Endothelial cell of umbilical vein (primary cell): ENCODE results near the gene SCN4A. TPM values are rescaled to one million over a fixed set of nuclear protein-coding genes. Genes with fewer than 3 reads are reported as not detected.

Source experiments
- BruUV-seq: library from RNA; stranded (reverse); fragments of 400-500 nt; replicated peaks from 2 replicates; lab custom pipeline; 2021; lab: Mats Ljungman, UMichigan
- CTCF ChIA-PET: fragments of 300-600, 350-600 bp; sonication (Branson Sonifier 250); formaldehyde crosslinking; loops from one replicate; lab custom pipeline; 2021; ENCODE audit warnings: antibody characterized with exemption, inconsistent platforms; lab: Charles Lee
- POLR2A ChIA-PET: fragments of 300-600, 350-600 bp; sonication (Branson Sonifier 250); formaldehyde crosslinking; loops from one replicate; lab custom pipeline; 2021; ENCODE audit warnings: antibody characterized with exemption, inconsistent platforms; lab: Charles Lee
- DNase-seq: peaks from one replicate; pipeline ENCODE4 v3.0.0-alpha.2; 2011; ENCODE audit warnings: low read depth, low spot score
- FAIRE-seq: peaks from 2 replicates; lab custom pipeline; 2011; peaks lifted over from hg19 to GRCh38; lab: Jason Lieb, UNC
- H2AFZ ChIP-seq: 2 replicates; pipeline ENCODE4 v1.6.0; 2012; ENCODE audit warnings: low read depth, low read length, control low read depth, inconsistent platforms
- H3K27ac ChIP-seq: 2 replicates; pipeline ENCODE4 v1.5.1; 2011; ENCODE audit warnings: low read depth, mild to moderate bottlenecking, control low read depth, low read length, moderate library complexity; ENCODE audit not compliant: insufficient read depth
- H3K27me3 ChIP-seq, 2 experiments: 2 replicates each; pipeline versions ENCODE4 v1.6.0 to v1.6.1; 2011; ENCODE audit warnings: low read length in 2 of 2, mixed read lengths in 1 of 2; ENCODE audit not compliant: control insufficient read depth in 2 of 2, insufficient read depth in 2 of 2
- H3K36me3 ChIP-seq, 2 experiments: 2 replicates in 1 of 2; 3 replicates in 1 of 2; pipeline ENCODE4 v1.5.1; 2011; ENCODE audit warnings: low read length in 2 of 2, mild to moderate bottlenecking in 1 of 2, moderate library complexity in 1 of 2; ENCODE audit not compliant: control insufficient read depth in 2 of 2, insufficient read depth in 2 of 2; ENCODE audit errors: extremely low read depth in 1 of 2
- H3K4me1 ChIP-seq: 3 replicates; pipeline ENCODE4 v1.5.1; 2011; ENCODE audit warnings: mild to moderate bottlenecking, low read length; ENCODE audit not compliant: control insufficient read depth, insufficient read depth; ENCODE audit errors: extremely low read depth
- H3K4me2 ChIP-seq: 2 replicates; pipeline ENCODE4 v1.6.1; 2011; ENCODE audit warnings: low read length, control low read depth, mixed read lengths; ENCODE audit not compliant: insufficient read depth
- H3K4me3 ChIP-seq, 3 experiments: fragments of 200-600 bp in 1 of 3; sonication (generic), shearing (Covaris generic) in 1 of 3; replicated peaks in 1 of 3; 2 replicates each; pipeline ENCODE4 v1.5.1; 2011 to 2016; ENCODE audit warnings: control low read depth in 3 of 3, low read length in 3 of 3, mild to moderate bottlenecking in 2 of 3, inconsistent platforms in 1 of 3, low read depth in 1 of 3, moderate library complexity in 1 of 3; ENCODE audit not compliant: insufficient read depth in 1 of 3
- H3K79me2 ChIP-seq: 2 replicates; pipeline ENCODE4 v1.6.0; 2012; ENCODE audit warnings: low read length, inconsistent platforms; ENCODE audit not compliant: control insufficient read depth, insufficient read depth
- H3K9ac ChIP-seq: replicated peaks from 2 replicates; pipeline ENCODE3; 2011; ENCODE audit warnings: low read length, control low read depth; ENCODE audit not compliant: insufficient read depth; ENCODE audit errors: extremely low read depth
- H3K9me1 ChIP-seq: replicated peaks from 3 replicates; pipeline ENCODE4 v1.6.0; 2011; ENCODE audit warnings: mild to moderate bottlenecking, low read length; ENCODE audit not compliant: control insufficient read depth, insufficient read depth; ENCODE audit errors: extremely low read depth
- H3K9me3 ChIP-seq: replicated peaks from 2 replicates; pipeline ENCODE4 v1.5.1; 2012; ENCODE audit warnings: low read length, inconsistent platforms; ENCODE audit not compliant: control insufficient read depth, insufficient read depth
- H4K20me1 ChIP-seq: replicated peaks from 2 replicates; pipeline ENCODE3; 2011; ENCODE audit warnings: mild to moderate bottlenecking, low read length; ENCODE audit not compliant: control insufficient read depth, insufficient read depth; ENCODE audit errors: extremely low read depth
- EZH2 ChIP-seq: IDR thresholded peaks from 2 replicates; pipeline ENCODE4 v1.6.1; 2012; ENCODE audit warnings: borderline replicate concordance, low read depth, mild to moderate bottlenecking, moderate library complexity, low read length, inconsistent platforms; ENCODE audit not compliant: severe bottlenecking
- FOS ChIP-seq: IDR thresholded peaks from 2 replicates; pipeline ENCODE4 v1.6.1; 2011; ENCODE audit warnings: mild to moderate bottlenecking, low read length, moderate library complexity, borderline replicate concordance; ENCODE audit not compliant: insufficient read depth
- GATA2 ChIP-seq: IDR thresholded peaks from 2 replicates; pipeline ENCODE4 v1.7.0; 2011; ENCODE audit warnings: low read depth, mild to moderate bottlenecking, moderate library complexity, mixed read lengths, low read length; ENCODE audit not compliant: insufficient read length, insufficient read depth
- JUN ChIP-seq: IDR thresholded peaks from 2 replicates; pipeline ENCODE4 v1.6.1; 2011; ENCODE audit warnings: borderline replicate concordance, low read depth; ENCODE audit not compliant: insufficient read length, insufficient read depth
- MAX ChIP-seq: IDR thresholded peaks from 2 replicates; pipeline ENCODE4 v1.6.1; 2011; ENCODE audit not compliant: insufficient read depth, insufficient read length
- MYC ChIP-seq: IDR thresholded peaks from one replicate; pipeline ENCODE4 v1.6.1; 2011; ENCODE audit warnings: mild to moderate bottlenecking, low read depth, low read length
- POLR2A ChIP-seq: IDR thresholded peaks from 2 replicates; pipeline ENCODE4 v1.6.1; 2012; ENCODE audit warnings: low read depth, mild to moderate bottlenecking, control low read depth, low read length
- POLR2AphosphoS5 ChIP-seq: IDR thresholded peaks from 2 replicates; pipeline ENCODE4 v1.6.1; 2012; ENCODE audit warnings: low read depth, mild to moderate bottlenecking, control low read depth, low read length, moderate library complexity; ENCODE audit not compliant: insufficient read depth
- dilution Hi-C: fragments of 300-500 bp; cut with MboI; formaldehyde crosslinking; loops from one replicate; pipeline ENCODE4 v1.15.0; 2019; ENCODE audit warnings: low sequenced_read_pairs; ENCODE audit not compliant: extremely low pct_ligation_motif_present
- intact Hi-C: fragments of 100-400 bp; cut with micrococcal nuclease; formaldehyde crosslinking; loops from one replicate; pipeline ENCODE4 v1.10.0; 2022
- polyA plus RNA-seq, 4 experiments: library from polyadenylated mRNA; depleted of rRNA in 3 of 4; stranded (reverse) in 3 of 4; unstranded in 1 of 4; fragments of >200 nt; gene quantifications; 2 replicates each; pipeline versions ENCODE4 v1.2.1 to v1.2.3, GENCODE V29; 2011 to 2012; ENCODE audit warnings: missing spikeins in 1 of 4
- total RNA-seq: library from RNA; stranded (reverse); gene quantifications from 2 replicates; pipeline ENCODE4 v1.2.3, GENCODE V29; 2021
- TF ChIP-seq, protein P1 (sequence below), 2 donors: IDR thresholded peaks; 1 replicate in 1 of 2; 2 replicates in 1 of 2; pipeline ENCODE4 v1.5.1; 2011; ENCODE audit warnings: low read length in 2 of 2, mild to moderate bottlenecking in 2 of 2, moderate library complexity in 2 of 2, control low read depth in 1 of 2, inconsistent platforms in 1 of 2, low read depth in 1 of 2; ENCODE audit not compliant: insufficient read depth in 1 of 2; ENCODE audit errors: extremely low read depth in 1 of 2

SCN4A gene
- total and polyA plus RNA-seq, 2 donors (not counting 3 experiments of a cell fraction or from before 2014, with no cell fraction given): 0.01 to 0.40 TPM

DNA sequence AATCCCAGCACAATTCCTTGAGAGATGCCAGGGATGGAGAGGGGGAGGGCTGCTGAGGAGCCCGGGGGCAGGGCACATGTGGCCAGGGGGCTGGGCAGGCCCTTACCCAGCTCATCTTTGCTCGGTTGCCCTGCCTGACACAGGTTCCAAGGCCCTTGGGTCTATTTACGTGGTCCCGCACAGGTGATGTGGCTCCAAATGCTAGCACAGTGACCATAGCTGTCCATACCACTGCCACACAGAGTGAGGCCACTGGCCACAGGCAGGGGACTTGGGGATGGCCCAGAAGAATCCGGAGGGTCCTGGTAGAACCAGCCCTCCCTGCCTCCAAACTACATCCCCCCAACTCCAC lies 15.4 kb upstream of the SCN4A start:
- H3K36me3 ChIP-seq: no peaks in the 10 kb centered on the region
- no peak overlapping the region for H3K4me3 ChIP-seq
- H3K27me3 ChIP-seq: peaks cover 2 to 6% of the 10 kb centered on the region in 2 experiments
- BruUV-seq: no TSS peak
- POLR2A ChIA-PET: no interaction called here
- no peaks in the 10 kb centered on the region for H3K9me1 ChIP-seq
- intact Hi-C loops (no loop called here), dilution Hi-C loops (no loop called here)
- CTCF ChIA-PET: interaction anchor here (1.0 to 12.0 kb wide), 6 partner anchors 13 to 145 kb away, joined by 3 to 183 read pairs (median 4); partner anchors contain the start of gene GH1
- H3K9me3 ChIP-seq: no peaks in the 10 kb centered on the region
- H3K4me2 ChIP-seq: no peak overlapping the region
- no peak overlapping the region for H3K27ac ChIP-seq
- H2AFZ ChIP-seq: no peak overlapping the region
- TF ChIP-seq EZH2: no peak
- TF ChIP-seq GATA2: no peak
- no peak for TF ChIP-seq MYC
- TF ChIP-seq POLR2A: no peak
- TF ChIP-seq POLR2AphosphoS5: no peak
- no peak for TF ChIP-seq MAX
- no peak for TF ChIP-seq FOS
- TF ChIP-seq JUN: no peak
- TF ChIP-seq, protein P1, sequence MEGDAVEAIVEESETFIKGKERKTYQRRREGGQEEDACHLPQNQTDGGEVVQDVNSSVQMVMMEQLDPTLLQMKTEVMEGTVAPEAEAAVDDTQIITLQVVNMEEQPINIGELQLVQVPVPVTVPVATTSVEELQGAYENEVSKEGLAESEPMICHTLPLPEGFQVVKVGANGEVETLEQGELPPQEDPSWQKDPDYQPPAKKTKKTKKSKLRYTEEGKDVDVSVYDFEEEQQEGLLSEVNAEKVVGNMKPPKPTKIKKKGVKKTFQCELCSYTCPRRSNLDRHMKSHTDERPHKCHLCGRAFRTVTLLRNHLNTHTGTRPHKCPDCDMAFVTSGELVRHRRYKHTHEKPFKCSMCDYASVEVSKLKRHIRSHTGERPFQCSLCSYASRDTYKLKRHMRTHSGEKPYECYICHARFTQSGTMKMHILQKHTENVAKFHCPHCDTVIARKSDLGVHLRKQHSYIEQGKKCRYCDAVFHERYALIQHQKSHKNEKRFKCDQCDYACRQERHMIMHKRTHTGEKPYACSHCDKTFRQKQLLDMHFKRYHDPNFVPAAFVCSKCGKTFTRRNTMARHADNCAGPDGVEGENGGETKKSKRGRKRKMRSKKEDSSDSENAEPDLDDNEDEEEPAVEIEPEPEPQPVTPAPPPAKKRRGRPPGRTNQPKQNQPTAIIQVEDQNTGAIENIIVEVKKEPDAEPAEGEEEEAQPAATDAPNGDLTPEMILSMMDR (IDR thresholded peaks at IDR 0.05; ENCODE audit: extremely low read depth in 1 of 2, insufficient read depth in 1 of 2, low read depth in 1 of 2, low read length in 2 of 2): no peak
- no peak overlapping the region for H3K9ac ChIP-seq
- FAIRE-seq (no peak), DNase-seq (no peak)
- no peaks in the 10 kb centered on the region for H3K79me2 ChIP-seq
- H4K20me1 ChIP-seq: no peaks in the 10 kb centered on the region
- peaks cover 18% of the 10 kb centered on the region for H3K4me1 ChIP-seq
